Heart left ventricle (tissue), 13 donors: Measurements from ENCODE around the gene RAF1.

Source experiments
- POLR2A ChIP-seq, 2 donors: fragments of 450-650 bp; IDR thresholded peaks; one replicate each; pipeline ENCODE4 v1.6.1; 2017; ENCODE audit warnings: antibody characterized with exemption in 2 of 2, mild to moderate bottlenecking in 2 of 2, moderate library complexity in 2 of 2
- TF ChIP-seq, protein P1 (sequence below), 12 donors: fragments of 200-600 bp; sonication (generic) in 4 of 12; IDR thresholded peaks; one replicate each; pipeline versions ENCODE4 v1.5.0 to v1.8.0; 2018 to 2022; ENCODE audit warnings: antibody characterized with exemption in 12 of 12, mild to moderate bottlenecking in 5 of 12
- donor health status: ischemic (EF 13 %, LVEDD 7.1; RV severe dilation, severe dysfunction).
- donor health status: DM: no; HTN: yes; CAD: no.
- donor health status: DM: no; HTN: no; CAD: no.
- donor health status: ischemic (EF 25% LVEDD 6.9; RV normal size, moderate dysfunction).
- donor health status: ischemic (EF 25% LVEDD 5.7; RV mildly dilated, moderate dysfunction).
- donor health status: ischemic (EF 35%, LVEDD 5.7; RV mildly dilated, moderate dysfunction).
- donor health status: nonischemic (EF 11% LVEDD 7.7; RV severe dilation, severe dysfunction).
- donor health status: DM: yes; HTN: yes; CAD: no.
- donor health status: PGD.
- donor health status: ischemic (EF 29% LVEDD 5.4; RV normal size, mild dysfunction).
- donor health status: nonischemic (EF 23%, LVEDD 6.1; RV moderate dilation, normal function).

DNA sequence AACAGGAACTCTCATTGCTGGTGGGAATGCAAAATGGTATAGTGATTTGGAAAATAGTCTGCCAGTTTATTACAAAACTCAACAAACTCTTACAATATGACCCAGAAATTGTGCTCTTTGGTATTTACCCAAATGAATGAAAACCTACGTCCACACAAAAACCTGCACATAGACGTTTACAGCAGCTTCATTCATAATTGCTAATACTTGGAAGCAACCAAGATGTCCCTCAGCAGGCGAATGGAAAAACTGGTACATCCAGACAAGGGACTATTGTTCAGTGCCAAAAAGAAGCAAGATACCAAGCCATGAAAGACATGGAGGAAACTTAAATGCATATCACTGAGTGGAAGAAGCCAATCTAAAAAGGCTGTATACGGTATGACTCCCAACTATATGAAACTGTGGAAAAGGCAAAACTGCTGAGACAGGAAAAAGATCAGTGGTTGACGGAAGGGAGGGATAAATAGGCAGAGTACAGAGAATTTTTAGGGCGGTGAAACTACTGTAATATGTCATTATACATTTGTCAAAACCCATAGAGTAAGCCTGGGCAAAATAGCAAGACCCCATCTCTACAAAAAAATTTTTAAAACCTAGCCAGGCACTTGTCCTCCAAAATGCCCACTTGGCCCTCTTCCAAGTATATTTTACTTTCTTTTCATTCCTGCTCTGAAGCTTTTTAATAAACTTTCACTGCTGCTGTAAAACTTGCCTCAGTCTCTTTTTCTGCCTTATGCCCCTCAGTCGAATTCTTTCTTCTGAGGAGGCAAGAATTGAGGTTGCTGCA, 113.8 kb downstream of the RAF1 start:
- TF ChIP-seq, protein P1, sequence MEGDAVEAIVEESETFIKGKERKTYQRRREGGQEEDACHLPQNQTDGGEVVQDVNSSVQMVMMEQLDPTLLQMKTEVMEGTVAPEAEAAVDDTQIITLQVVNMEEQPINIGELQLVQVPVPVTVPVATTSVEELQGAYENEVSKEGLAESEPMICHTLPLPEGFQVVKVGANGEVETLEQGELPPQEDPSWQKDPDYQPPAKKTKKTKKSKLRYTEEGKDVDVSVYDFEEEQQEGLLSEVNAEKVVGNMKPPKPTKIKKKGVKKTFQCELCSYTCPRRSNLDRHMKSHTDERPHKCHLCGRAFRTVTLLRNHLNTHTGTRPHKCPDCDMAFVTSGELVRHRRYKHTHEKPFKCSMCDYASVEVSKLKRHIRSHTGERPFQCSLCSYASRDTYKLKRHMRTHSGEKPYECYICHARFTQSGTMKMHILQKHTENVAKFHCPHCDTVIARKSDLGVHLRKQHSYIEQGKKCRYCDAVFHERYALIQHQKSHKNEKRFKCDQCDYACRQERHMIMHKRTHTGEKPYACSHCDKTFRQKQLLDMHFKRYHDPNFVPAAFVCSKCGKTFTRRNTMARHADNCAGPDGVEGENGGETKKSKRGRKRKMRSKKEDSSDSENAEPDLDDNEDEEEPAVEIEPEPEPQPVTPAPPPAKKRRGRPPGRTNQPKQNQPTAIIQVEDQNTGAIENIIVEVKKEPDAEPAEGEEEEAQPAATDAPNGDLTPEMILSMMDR (IDR thresholded peaks at IDR 0.05), result no peak
- TF ChIP-seq POLR2A (IDR thresholded peaks at IDR 0.05), result no peak
